SKM-1 treated with dmso at 0.1 percent for 144 hours (cell line): ENCODE results near the gene MMP17.

Experiments
- DNase-seq: peaks from one replicate; lab custom pipeline; 2025; ENCODE audit not compliant: unreplicated experiment; lab: John Stamatoyannopoulos, UW

MMP17 gene

GRCh38 chr12:131827961-131828534 lies at the start of gene MMP17:
Gene MMP17, plus strand, starts transcription at chr12:131828393. Its CDS starts 102 bp downstream, at chr12:131828495.
- peak; percentile 12 for DNase-seq

GRCh38 chr12:131779027-131779426 lies 49.2 kb upstream of the MMP17 start:
- no peak for DNase-seq

- no peak for DNase-seq
These were observed 46.1 kb upstream of the MMP17 start for GRCh38 chr12:131782061-131782460.

- no peak for DNase-seq
These were observed 44.2 kb upstream of the MMP17 start for GRCh38 chr12:131783915-131784541.

GRCh38 chr12:131784909-131785762 lies 43.1 kb upstream of the MMP17 start:
- no peak for DNase-seq

GRCh38 chr12:131785763-131786330 lies 42.3 kb upstream of the MMP17 start:
- DNase-seq = no peak

- no peak for DNase-seq
These were observed 41.9 kb upstream of the MMP17 start for GRCh38 chr12:131786331-131786730.

GRCh38 chr12:131787143-131787660 lies 41.0 kb upstream of the MMP17 start:
- no peak for DNase-seq

- DNase-seq = no peak
These were observed 40.1 kb upstream of the MMP17 start for GRCh38 chr12:131788070-131788469.

GRCh38 chr12:131789638-131790037 lies 38.6 kb upstream of the MMP17 start:
- DNase-seq = no peak

GRCh38 chr12:131793243-131794022 lies 34.8 kb upstream of the MMP17 start:
- no peak for DNase-seq

GRCh38 chr12:131794061-131794460 lies 34.1 kb upstream of the MMP17 start:
- no peak for DNase-seq

GRCh38 chr12:131794573-131794972 lies 33.6 kb upstream of the MMP17 start:
- no peak for DNase-seq

GRCh38 chr12:131795064-131795463 lies 33.1 kb upstream of the MMP17 start:
- no peak for DNase-seq

- no peak for DNase-seq
These were observed 32.3 kb upstream of the MMP17 start for GRCh38 chr12:131795690-131796410.

- no peak for DNase-seq
These were observed 31.8 kb upstream of the MMP17 start for GRCh38 chr12:131796411-131796736.

- no peak for DNase-seq
These were observed 31.2 kb upstream of the MMP17 start for GRCh38 chr12:131796754-131797587.

- DNase-seq = no peak
These were observed 30.6 kb upstream of the MMP17 start for GRCh38 chr12:131797588-131797934.

- no peak for DNase-seq
These were observed 29.0 kb upstream of the MMP17 start for GRCh38 chr12:131799195-131799594.
